ENCODE results near the gene ATP6V0C. TPM values are rescaled to one million over a fixed set of nuclear protein-coding genes. Genes with fewer than 3 reads are reported as not detected.
"Not testable (repeated sequence)": the region's sequence is repeated elsewhere in the genome, so short reads cannot be mapped to it uniquely, and the experiment has no call there.

Gene ATP6V0C
- total RNA-seq, 1 donor from 2014 or later: 137 TPM

- intact Hi-C loops (cut with DNase I): no loop called here
- DNase-seq (ENCODE audit: low spot score): no peak
Observed at GRCh38 chr16:2473999-2474876, 39.5 kb upstream of the ATP6V0C start.

- peak; percentile 92 for DNase-seq (ENCODE audit: low spot score)
- intact Hi-C loops (cut with DNase I): no loop called here
Observed at GRCh38 chr16:2474877-2475412, 38.8 kb upstream of the ATP6V0C start, which contains the start of gene TBC1D24. TSS of gene TBC1D24 (plus strand) at chr16:2475127. CDS start at chr16:2496149, 21,022 bp downstream.

- no peak for DNase-seq (ENCODE audit: low spot score)
- intact Hi-C loops (cut with DNase I): no loop called here
Observed at GRCh38 chr16:2475413-2476344, 38.1 kb upstream of the ATP6V0C start.

GRCh38 chr16:2476345-2476720 is 37.4 kb upstream of the ATP6V0C start:
- intact Hi-C loops (cut with DNase I): no loop called here
- no peak for DNase-seq (ENCODE audit: low spot score)

- intact Hi-C loops (cut with DNase I): no loop called here
- no peak for DNase-seq (ENCODE audit: low spot score)
Observed at GRCh38 chr16:2476741-2477140, 37.0 kb upstream of the ATP6V0C start.

GRCh38 chr16:2477327-2477726 is 36.4 kb upstream of the ATP6V0C start:
- intact Hi-C loops (cut with DNase I): no loop called here
- no peak for DNase-seq (ENCODE audit: low spot score)

- intact Hi-C loops (cut with DNase I): no loop called here
Observed at GRCh38 chr16:2478279-2478678, 35.5 kb upstream of the ATP6V0C start.

GRCh38 chr16:2479996-2480395 is 33.8 kb upstream of the ATP6V0C start:
- DNase-seq (ENCODE audit: low spot score): not testable (repeated sequence)
- intact Hi-C loops (cut with DNase I): loop anchor here (10.0 kb wide), 1 partner anchor 145 kb away; no protein-coding TSS in a partner anchor

More at GRCh38 chr16:2478279-2478678, 35.5 kb upstream of the ATP6V0C start:
- no peak for DNase-seq (ENCODE audit: low spot score)

GRCh38 chr16:2480948-2481347 is 32.8 kb upstream of the ATP6V0C start:
- intact Hi-C loops (cut with DNase I): loop anchor here (10.0 kb wide), 1 partner anchor 146 kb away; no protein-coding TSS in a partner anchor
- no peak for DNase-seq (ENCODE audit: low spot score)

GRCh38 chr16:2481676-2482075 is 32.1 kb upstream of the ATP6V0C start:
- DNase-seq (ENCODE audit: low spot score): no peak
- intact Hi-C loops (cut with DNase I): loop anchor here (10.0 kb wide), 1 partner anchor 147 kb away; no protein-coding TSS in a partner anchor

GRCh38 chr16:2482249-2482648 is 31.5 kb upstream of the ATP6V0C start:
- intact Hi-C loops (cut with DNase I): loop anchor here (10.0 kb wide), 1 partner anchor 147 kb away; no protein-coding TSS in a partner anchor
- DNase-seq (ENCODE audit: low spot score): no peak

GRCh38 chr16:2482708-2483534 is 30.8 kb upstream of the ATP6V0C start:
- intact Hi-C loops (cut with DNase I): loop anchor here (10.0 kb wide), 1 partner anchor 148 kb away; no protein-coding TSS in a partner anchor
- no peak for DNase-seq (ENCODE audit: low spot score)

- intact Hi-C loops (cut with DNase I): loop anchor here (10.0 kb wide), 1 partner anchor 149 kb away; no protein-coding TSS in a partner anchor
- no peak for DNase-seq (ENCODE audit: low spot score)
Observed at GRCh38 chr16:2483939-2484897, 29.5 kb upstream of the ATP6V0C start.

- intact Hi-C loops (cut with DNase I): loop anchor here (10.0 kb wide), 1 partner anchor 150 kb away; no protein-coding TSS in a partner anchor
- DNase-seq (ENCODE audit: low spot score): no peak
Observed at GRCh38 chr16:2484898-2485508, 28.7 kb upstream of the ATP6V0C start.

- intact Hi-C loops (cut with DNase I): loop anchor here (10.0 kb wide), 1 partner anchor 151 kb away; no protein-coding TSS in a partner anchor
- no peak for DNase-seq (ENCODE audit: low spot score)
Observed at GRCh38 chr16:2485811-2486507, 27.8 kb upstream of the ATP6V0C start.

Data from cardiac septum (tissue), 1 donor.